Stimulated activated CD8-positive, alpha-beta memory T cell treated with anti-CD3 and anti-CD28 coated beads, Interleukin-4, amount 100 ng/mL, for 24 hours (primary cell): ENCODE measurements around the gene IMMP2L.

Source experiments
- DNase-seq: peaks from one replicate; pipeline ENCODE4 v3.0.0-alpha.2; 2020; ENCODE audit warnings: low read depth

The IMMP2L gene

DNA sequence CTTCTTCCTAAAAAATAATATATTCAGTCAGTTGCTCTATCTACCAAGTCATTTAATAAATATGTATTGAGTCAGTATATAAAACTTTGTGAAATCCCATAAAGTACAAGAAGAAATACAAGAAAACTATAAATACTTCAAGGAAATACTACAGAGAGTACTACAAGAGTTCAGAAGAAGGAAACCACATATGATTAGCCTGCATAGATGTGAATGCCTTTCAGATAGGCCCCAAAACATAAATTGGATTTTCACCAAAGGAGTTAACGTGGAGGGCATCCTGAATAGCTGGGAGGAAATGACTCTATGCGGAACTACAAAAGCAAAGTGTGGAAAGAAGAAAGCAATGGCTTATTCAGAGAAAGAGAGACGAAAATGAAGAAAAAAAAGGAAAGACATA, 351.3 kb downstream of the IMMP2L start:
- DNase-seq = no peak

DNA sequence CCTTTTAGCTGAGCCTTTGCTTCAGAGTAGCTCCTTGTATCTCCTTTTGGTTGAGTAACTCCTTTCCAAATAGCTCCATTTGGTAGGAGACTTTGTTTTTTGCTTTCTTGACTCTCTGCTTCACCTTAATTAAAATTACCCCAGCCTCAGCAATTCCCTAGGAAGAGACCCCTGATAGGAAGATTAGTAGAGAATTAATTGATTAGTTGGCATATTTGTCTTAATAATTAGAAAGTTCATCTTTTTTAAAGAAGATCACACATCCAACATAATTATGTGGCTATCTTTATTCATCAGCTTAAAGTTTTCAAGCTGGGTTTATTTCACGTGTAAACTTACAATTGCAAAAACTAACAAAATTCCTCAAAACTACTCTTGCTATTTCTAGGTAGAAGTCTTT, 352.2 kb downstream of the IMMP2L start:
- DNase-seq = no peak

DNA sequence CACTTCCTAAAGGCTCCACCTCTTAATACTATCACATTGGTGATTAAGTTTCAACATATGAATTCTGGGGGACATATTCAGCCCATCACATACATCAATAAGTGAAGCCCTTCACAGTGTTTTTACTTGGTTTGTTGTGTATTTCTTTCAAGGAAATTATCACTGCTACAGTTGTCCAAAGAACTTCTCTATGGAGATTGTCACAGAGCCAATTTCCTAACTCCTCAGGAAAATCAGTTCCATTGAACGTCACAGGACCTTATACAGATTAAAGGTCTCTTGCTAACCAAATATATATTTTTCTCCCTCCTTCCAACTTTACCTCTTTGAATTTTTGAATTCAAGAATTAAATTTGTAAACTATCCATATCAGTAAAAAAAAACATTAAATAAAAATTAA, 357.0 kb downstream of the IMMP2L start:
- no peak for DNase-seq

DNA sequence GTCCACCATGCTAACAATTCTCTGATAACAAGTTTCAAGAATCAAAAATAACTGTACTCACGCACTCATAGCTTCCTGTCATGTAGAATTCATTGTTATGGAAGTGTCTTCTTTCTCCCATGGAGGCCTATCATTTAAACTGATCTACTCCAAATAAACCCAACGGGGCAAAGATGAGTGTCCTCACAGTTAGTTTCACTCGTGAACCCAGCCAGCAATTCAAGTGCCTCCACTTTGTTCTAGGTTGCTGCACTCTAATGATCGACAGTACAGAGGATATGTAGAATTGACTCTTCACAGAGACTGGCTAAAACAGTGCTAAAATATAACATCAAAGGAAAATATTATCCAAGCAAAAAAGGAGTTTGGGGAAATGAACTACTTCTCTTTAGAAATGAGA, 360.0 kb downstream of the IMMP2L start:
- no peak for DNase-seq

DNA sequence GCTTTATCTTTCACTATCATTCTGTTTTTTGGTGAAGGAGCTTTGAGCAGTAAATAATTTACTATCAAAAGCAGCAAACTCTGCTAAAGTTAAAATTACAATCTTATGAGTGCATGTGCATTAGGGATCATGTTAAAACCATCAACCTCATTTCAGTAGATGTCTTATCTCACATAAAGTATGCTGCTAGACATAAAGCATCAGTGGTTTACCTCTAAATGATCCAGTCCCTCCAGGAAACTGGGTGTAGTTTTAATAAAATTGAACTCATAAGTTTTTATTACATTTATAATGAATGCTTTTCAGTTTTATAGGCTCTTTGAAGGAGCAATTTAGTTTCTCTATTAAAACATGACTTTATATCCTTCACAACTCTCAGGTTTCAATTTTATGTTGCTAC, 362.6 kb downstream of the IMMP2L start:
- no peak for DNase-seq

DNA sequence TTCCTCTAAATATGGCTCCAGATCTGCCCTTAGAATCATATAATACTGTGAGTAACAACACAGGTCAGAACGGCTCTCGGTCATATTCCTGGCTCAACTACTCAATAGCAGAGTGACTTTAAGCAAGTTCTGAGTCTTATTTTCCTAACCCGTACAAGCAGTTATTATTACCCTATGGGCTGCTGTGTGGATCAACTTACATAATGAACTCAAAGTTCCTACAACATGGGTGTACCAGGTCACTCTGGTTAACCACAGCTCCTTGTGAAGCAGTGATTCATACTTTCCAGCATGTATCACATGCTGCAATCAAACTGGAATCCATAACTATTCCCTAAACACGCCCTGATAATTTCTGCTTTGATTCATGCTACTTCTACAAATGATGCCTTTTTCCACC, 364.0 kb downstream of the IMMP2L start:
- DNase-seq = no peak

DNA sequence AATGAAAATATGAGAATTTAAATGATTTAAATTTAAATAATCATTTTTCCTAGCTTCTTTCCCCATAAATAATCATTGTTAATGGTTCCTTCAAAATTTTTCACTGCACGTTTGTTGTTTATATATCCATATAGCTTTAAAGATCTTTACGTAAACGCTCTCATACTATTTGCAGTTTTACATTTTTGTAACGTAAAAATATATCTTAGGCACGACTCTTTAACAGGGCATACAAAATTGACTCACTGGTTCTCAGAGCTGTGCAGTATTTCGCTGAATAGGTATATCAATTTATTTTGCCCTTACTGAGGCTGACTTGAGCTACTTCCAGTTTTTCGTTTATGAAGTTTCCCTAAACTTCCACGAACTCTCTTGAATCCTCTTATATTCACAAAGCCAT, 365.6 kb downstream of the IMMP2L start:
- DNase-seq = no peak

DNA sequence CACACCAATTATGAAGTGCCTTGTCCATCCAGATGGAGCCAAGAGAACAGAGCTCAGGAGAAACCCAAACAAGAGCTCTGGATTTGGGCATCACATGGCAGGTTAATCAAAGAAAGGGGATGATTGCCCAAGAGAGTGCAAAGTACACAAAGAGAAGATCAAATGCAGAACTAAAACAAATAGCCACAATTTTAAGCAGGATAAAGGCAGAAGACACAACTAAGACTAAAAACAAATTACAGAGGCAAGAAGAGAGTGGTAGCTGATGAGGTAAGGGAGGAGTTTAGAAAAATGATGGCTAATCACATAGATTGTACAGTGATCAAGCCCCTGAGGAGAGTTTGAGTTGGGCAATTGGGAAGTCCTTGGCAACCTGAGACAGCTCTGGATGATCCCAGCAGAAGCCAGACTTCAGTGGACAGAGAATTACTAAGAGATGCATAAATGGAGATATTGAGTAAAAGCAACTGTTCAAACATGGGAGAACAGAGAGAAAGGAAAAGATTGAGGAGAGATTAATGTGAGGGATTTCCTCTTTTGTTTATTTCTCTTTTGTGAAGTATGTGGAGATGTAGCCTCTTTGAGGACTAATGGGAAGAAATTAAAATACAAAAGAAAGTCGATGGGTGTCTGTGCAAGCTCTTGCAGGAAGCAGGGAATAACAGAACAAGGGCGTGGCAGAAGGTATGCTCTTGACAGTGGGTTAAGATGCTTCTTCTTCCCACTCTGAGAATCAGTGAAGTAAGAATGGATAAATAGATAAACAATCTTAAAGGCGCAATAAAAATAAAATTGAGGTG, 369.5 kb downstream of the IMMP2L start:
- no peak for DNase-seq

DNA sequence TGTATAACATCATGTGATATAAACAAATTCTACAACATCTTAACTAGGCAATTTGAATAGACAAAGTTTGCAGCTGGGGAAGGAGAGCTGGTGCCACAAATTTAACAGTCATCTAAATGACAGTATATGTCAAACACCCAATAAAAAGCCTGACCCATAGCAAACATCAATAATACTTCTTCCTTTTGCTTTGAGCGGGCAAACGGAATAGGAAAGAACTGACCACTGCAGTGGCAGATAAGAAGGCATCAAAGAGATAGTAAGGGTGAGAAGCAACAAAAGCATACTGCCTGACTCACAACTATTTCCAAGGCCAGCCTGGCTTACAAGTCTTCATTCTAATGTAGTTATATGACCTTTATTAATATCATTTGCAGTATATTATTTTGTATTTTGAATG, 371.5 kb downstream of the IMMP2L start:
- no peak for DNase-seq

DNA sequence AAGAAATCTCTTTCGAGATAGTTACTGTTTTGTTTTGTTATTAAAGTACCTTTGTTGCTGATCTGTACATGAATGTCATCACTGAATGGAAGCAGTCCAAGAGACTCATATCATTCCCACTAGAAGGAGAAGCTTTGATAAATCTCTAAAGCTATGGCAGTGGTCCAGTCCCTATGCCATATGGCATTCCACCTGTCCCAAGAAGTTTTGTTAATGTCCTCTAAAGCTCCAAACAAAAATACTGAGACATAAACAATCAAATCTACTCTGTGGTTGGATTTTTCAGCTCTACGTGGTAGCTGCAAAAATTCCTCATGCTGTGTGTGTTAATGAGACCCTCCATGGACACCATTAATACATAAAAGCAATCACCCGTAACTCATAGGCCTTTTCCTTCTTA, 377.3 kb downstream of the IMMP2L start:
- DNase-seq = no peak

DNA sequence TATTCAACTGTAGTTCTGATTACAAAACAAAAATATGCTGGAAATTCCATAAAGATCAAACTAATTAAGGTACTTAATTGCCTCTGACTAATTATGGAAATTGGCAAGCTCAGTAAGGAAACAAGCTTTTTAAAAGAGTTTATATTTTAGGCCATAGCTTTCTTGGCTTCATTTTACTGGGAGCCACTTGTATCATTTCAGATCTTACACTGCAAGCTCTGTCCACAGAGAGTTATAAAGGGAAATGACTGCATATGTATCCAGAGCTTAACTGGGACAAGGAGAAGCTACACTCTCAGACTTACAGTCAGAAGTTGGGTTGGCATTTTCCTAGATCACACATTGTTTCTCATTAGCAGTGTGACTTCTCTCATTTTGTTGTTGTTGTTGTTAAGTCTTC, 379.0 kb downstream of the IMMP2L start:
- DNase-seq = no peak

DNA sequence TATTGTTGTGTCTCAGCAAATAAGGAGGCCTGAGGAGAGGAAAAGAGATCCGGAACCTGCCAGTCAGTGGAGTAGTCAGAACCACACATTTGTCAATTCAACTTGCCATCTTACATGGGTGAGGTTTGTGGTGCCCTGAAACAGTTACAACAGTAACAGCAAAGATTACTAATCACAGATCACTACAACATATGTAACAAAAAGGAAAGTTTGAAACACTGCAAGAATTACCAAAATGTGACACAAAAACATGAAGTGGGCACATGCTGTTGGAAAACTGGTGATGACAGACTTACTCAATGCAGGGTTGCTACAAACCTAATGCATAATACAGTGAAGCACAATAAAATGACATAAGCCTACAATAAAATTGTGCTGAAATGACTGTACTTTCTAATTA, 382.0 kb downstream of the IMMP2L start:
- no peak for DNase-seq

DNA sequence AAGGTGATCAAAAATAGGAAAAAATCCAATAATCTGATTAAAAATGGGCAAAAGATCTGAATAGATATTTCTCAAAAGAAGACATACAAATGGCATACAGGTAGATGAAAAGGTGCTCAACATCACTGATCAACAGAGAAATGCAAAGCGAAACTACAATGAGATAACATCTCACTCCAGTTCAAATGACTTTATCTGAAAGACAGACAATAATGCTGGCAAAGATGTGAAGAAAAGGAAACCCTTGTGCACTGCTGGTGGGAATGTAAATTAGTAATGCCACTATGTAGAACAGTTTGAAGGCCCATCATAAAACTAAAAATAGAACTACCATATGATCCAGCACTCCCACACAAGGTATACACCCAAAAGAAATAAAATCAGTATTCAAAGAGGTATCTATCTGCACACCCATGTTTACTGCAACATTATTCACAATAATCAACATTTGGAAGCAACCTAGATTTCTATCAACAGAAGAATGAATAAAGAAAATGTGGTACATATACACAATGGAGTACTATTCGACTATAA, 386.3 kb downstream of the IMMP2L start:
- no peak for DNase-seq

DNA sequence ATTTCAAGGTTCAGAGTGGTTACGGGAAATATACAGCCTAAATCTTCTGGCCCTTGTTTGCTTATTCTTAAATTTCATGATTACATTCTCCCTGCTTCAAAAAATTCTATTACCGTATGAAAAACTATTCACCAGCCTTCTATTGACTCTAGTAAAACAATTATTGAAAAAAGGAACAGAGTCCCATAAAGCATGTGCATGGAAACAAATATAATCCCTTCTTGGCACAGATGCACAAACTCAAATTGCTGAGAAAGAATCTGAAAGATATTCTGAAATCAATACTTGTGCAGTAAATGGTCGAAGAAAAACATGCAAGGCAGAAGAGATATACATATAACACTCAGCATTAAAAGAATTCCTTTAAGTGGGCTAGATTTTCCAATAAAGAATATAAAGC, 387.8 kb downstream of the IMMP2L start:
- no peak for DNase-seq

DNA sequence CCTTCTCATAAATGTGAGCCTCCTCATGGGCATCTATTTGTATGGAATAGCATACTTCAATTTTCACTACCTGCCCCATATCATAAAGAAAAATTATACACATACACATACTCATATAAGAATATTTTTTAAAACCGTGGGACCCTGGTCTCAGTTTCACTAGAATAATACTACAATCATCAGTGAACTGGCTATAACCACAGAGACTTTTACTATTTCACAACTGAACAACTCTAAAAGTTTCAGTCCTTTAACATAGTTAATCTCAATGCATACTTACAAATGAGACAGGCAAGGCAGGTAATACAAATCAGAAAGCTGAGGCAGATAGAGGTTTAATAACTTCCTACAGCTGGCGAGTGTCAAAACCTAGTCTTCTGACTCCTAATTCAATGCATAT, 388.3 kb downstream of the IMMP2L start:
- no peak for DNase-seq

DNA sequence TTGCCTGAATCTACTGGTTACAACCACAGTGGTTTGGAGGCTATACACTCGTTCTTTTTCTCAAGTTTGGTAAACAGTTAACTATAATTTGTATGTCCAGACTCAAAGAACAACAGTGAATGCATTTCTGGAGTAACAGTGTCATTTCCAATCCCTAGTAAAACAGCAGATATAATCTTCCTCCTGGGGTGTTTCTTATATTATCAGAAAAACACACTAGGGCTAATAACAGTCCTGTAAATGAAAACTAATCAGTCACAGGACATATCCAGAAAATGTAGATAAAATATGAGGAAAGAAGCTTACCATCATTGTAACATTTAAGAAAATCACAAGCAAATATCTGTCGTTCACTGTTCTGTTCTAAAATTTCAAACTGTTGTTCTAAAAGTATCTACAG, 388.8 kb downstream of the IMMP2L start:
- DNase-seq = no peak

DNA sequence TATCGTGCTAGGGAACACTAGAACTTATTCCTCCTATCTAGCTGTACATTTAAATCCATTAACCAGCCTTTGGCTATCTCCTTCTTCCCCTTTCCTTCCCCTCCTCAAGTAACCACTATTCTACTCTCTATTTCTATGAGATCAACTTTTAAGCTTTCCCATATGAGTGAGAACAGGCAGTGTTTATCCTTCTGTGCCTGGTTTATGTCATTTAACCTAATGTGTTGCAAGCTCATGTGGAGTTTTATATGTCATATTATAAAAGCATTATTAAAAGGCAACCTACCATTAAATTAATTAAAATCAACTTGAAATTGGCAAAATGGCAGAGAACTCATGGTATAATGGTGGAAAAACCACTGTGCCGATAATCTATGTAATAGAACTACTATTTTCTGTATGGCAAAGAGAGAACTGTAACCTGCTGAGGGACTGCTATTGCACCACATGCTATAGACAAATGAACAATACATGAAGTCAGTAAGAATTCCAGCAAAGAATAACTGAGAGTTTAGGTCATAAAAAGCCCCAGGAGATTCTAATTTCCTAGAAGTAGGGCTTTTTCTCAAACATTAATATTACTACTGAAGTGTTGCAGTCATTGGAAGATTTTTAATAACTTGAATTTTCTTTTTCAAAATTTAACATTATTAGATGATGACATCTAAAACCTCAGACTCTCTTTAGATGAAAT, 389.6 kb downstream of the IMMP2L start:
- no peak for DNase-seq

DNA sequence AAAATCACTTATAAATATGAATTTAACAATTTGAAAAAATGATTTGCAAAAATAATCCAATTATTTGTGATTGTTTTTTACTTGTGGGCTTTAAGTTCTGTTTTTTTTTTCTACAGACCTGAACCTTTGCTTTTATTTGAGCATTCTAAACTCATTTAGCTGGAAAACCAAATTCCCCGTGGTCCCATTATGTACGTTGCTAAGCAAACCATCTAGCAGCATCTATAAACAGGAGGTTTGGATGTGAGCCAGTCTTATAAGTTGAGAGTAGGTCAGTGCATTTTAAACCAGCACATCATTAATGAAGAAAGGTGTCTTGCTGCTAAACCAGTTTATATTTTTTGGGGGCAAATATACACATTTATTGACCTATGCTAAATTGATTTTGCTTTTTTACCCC, 394.1 kb downstream of the IMMP2L start:
- no peak for DNase-seq

DNA sequence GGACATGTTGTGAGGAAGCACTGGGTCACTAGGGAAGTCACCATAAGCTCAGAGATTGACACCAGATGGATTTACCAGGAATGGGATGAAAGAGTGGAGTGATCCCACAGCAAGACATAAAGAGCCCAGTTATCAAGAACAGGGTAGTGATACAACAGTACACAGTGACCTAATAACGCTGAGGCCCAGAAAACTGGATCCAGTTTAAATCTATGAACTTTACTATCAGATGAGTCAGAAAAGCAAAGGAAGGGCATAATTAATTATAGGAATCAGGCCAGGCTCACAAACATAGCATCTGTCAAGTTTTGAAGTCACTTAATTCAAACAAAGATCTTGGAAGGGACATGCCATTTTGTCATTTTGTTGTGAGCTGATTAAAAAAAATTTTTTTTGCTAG, 397.9 kb downstream of the IMMP2L start:
- no peak for DNase-seq

DNA sequence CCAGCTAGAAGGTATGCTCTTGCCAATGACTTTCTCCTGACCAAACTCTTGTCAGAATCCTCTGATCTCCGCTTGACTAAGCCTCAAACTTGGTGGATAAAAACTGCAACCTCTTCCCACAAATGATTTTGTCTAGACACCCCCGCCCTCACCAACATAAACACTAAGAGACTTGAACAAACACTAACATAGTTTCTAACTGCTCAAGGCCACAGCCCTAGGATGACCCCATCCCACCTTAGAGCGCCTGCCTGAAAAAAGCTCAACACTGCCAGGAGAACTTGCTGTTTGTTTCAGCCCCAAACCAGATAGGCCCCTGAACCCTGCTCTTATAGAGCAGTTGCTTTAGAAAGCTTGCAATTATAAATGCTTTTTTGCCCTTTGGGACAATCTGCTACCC, 399.6 kb downstream of the IMMP2L start:
- no peak for DNase-seq

DNA sequence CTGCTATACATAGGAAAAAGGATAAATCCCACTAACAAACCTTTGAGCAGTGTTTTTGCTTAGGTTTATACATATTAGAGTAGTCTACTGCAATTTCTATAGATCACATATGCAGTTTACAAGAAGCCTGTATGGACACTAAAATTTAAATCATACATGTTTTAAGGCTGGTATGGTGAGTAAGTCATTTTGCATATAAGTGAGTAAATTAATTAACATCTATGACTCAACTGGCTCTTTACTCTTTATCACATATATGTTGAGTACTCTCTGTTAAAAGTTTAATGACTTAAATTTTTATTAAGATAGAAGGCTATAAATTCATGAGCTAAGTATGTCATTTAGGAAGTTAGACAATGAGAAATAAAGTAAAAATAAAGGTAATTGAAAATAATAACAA, 402.0 kb downstream of the IMMP2L start:
- no peak for DNase-seq

DNA sequence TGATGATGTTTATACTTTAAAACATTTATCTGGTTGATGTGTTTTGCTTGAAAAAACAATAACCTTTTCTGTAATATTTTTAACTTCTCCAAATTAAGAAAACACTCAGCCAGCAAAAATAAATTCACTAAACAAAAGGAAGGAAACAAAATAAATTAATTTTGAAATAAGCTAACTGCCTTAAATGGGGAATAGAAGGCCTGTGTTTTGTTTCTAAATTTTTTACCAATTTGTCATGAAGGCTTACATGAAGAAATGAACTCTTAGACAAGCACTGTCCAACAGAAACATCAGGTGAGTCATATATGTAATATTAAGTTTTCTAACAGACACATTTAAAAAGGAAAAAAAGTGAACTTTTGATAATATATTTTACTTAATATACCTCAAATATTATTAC, 402.9 kb downstream of the IMMP2L start:
- no peak for DNase-seq

DNA sequence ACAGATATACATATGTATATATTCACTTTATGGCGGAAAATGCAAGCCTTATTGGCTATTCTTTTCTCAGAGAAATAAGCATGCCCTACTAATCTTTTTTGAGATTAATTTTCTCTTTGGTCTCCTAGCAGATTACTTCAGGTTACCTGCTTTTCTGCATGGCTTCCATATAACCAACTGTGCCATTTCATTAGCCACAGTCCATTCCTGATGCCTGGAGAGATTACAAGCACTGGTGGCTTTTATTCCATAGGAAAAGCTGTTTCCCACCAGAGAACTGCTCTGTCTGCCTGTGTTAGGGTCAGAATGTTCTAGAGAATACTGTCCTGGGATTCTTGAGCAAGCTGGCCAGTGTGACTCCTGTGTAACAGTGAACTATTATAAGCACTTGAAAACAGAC, 411.6 kb downstream of the IMMP2L start:
- DNase-seq = no peak
